SK-N-SH (cell line): Measurements from ENCODE around the gene TCF19. TPM values are rescaled to one million over a fixed set of nuclear protein-coding genes. Genes with fewer than 3 reads are reported as not detected.

Experiments
- CTCF ChIA-PET: fragments of 300-600, 350-600 bp; formaldehyde crosslinking; extraction: SDS; loops from one replicate; lab custom pipeline; 2021; lab: Yijun Ruan, JAX
- POLR2A ChIA-PET: fragments of 350-600 bp; sonication (Branson Sonifier 250); formaldehyde crosslinking; extraction: SDS; loops from one replicate; lab custom pipeline; 2020; ENCODE audit warnings: antibody characterized with exemption, inconsistent platforms; lab: Yijun Ruan, JAX
- DNase-seq: peaks from one replicate; pipeline ENCODE4 v3.0.0; 2012
- H2AFZ ChIP-seq: fragments of 200-600 bp; sonication (generic); 2 replicates; pipeline ENCODE4 v1.8.1; 2016; ENCODE audit warnings: antibody characterized with exemption, mild to moderate bottlenecking, low read depth
- H3F3A ChIP-seq: fragments of 200-600 bp; sonication (generic); replicated peaks from 2 replicates; pipeline ENCODE3; 2016; ENCODE audit warnings: antibody characterized with exemption, mild to moderate bottlenecking; ENCODE audit not compliant: insufficient read depth
- H3K27ac ChIP-seq, 2 experiments: fragments of 200-500 bp in 1 of 2; fragments of 200-600 bp in 1 of 2; sonication (Bioruptor generic) in 1 of 2; sonication (generic), shearing (Covaris generic) in 1 of 2; 2 replicates each; pipeline versions ENCODE4 v1.5.1 to v1.6.1; 2014 to 2016; ENCODE audit warnings: low read depth in 2 of 2, inconsistent platforms in 1 of 2, low read length in 1 of 2, mild to moderate bottlenecking in 1 of 2, mixed read lengths in 1 of 2
- H3K27me3 ChIP-seq: fragments of 200-600 bp; sonication (generic), shearing (Covaris generic); 2 replicates; pipeline ENCODE4 v1.6.1; 2016; ENCODE audit warnings: mixed run types; ENCODE audit not compliant: insufficient read depth
- H3K36me3 ChIP-seq, 2 experiments: fragments of 200-500 bp in 1 of 2; fragments of 200-600 bp in 1 of 2; sonication (Bioruptor generic) in 1 of 2; sonication (generic) in 1 of 2; replicated peaks in 1 of 2; 2 replicates each; pipeline versions ENCODE3 to v1.5.1; 2014 to 2016; ENCODE audit warnings: low read length in 1 of 2, mild to moderate bottlenecking in 1 of 2; ENCODE audit not compliant: insufficient read depth in 2 of 2, control insufficient read depth in 1 of 2
- H3K4me1 ChIP-seq, 2 experiments: fragments of 200-500 bp in 1 of 2; fragments of 200-600 bp in 1 of 2; sonication (Bioruptor generic) in 1 of 2; sonication (generic), shearing (Covaris generic) in 1 of 2; 2 replicates each; pipeline versions ENCODE4 v1.5.1 to v1.6.1; 2014 to 2016; ENCODE audit warnings: low read depth in 1 of 2, low read length in 1 of 2, mixed run types in 1 of 2; ENCODE audit not compliant: insufficient read depth in 2 of 2, control insufficient read depth in 1 of 2
- H3K4me2 ChIP-seq: fragments of 200-600 bp; sonication (generic), shearing (Covaris generic); 2 replicates; pipeline ENCODE4 v1.6.1; 2017; ENCODE audit warnings: mixed run types
- H3K4me3 ChIP-seq, 2 experiments: fragments of 200-500 bp in 1 of 2; fragments of 200-600 bp in 1 of 2; sonication (Bioruptor generic) in 1 of 2; sonication (generic), shearing (Covaris generic) in 1 of 2; 2 replicates each; pipeline versions ENCODE4 v1.5.1 to v1.8.1; 2014 to 2016; ENCODE audit warnings: low read depth in 2 of 2, inconsistent platforms in 1 of 2, low read length in 1 of 2, mild to moderate bottlenecking in 1 of 2, mixed read lengths in 1 of 2, moderate library complexity in 1 of 2
- H3K79me2 ChIP-seq: fragments of 200-600 bp; sonication (generic); 2 replicates; pipeline ENCODE4 v1.8.1; 2017; ENCODE audit warnings: mild to moderate bottlenecking; ENCODE audit not compliant: insufficient read depth
- H3K9ac ChIP-seq: fragments of 200-600 bp; sonication (generic); 2 replicates; pipeline ENCODE4 v1.6.1; 2017; ENCODE audit warnings: mixed run types
- H3K9me2 ChIP-seq: fragments of 200-600 bp; sonication (generic); 2 replicates; pipeline ENCODE4 v1.6.1; 2017; ENCODE audit warnings: mixed run types
- H3K9me3 ChIP-seq: fragments of 200-600 bp; sonication (generic); 2 replicates; pipeline ENCODE4 v1.6.1; 2017; ENCODE audit warnings: mixed run types, mild to moderate bottlenecking, moderate library complexity
- H4K20me1 ChIP-seq: fragments of 200-600 bp; sonication (generic); 2 replicates; pipeline ENCODE4 v1.6.1; 2017; ENCODE audit warnings: mild to moderate bottlenecking, mixed run types; ENCODE audit not compliant: insufficient read depth
- CTCF ChIP-seq: fragments of 200-600 bp; sonication (generic); IDR thresholded peaks from 2 replicates; pipeline ENCODE4 v1.6.1; 2017; ENCODE audit warnings: antibody characterized with exemption, mild to moderate bottlenecking, moderate library complexity
- EP300 ChIP-seq, 2 experiments: IDR thresholded peaks; 2 replicates each; pipeline versions ENCODE4 v1.4.0 to v1.6.1; 2012; ENCODE audit warnings: borderline replicate concordance in 1 of 2, low read depth in 1 of 2, low read length in 1 of 2
- EZH2phosphoT487 ChIP-seq: fragments of 200-600 bp; sonication (generic); IDR thresholded peaks from 2 replicates; pipeline ENCODE4 v1.6.1; 2017; ENCODE audit warnings: low read depth, mixed run types, mild to moderate bottlenecking, antibody characterized with exemption, moderate library complexity, borderline replicate concordance
- FOXJ3 ChIP-seq: sonication (generic); formaldehyde crosslinking; IDR thresholded peaks from 2 replicates; pipeline ENCODE4 v1.5.1; 2020; ENCODE audit warnings: mild to moderate bottlenecking, missing genetic modification reagents
- FOXM1 ChIP-seq: IDR thresholded peaks from 2 replicates; pipeline ENCODE4 v1.4.0; 2012; ENCODE audit warnings: low read depth, mild to moderate bottlenecking
- JUND ChIP-seq: IDR thresholded peaks from 2 replicates; pipeline ENCODE4 v1.4.0; 2012
- NFIC ChIP-seq: IDR thresholded peaks from 2 replicates; pipeline ENCODE4 v1.4.0; 2012; ENCODE audit warnings: borderline replicate concordance
- NRF1 ChIP-seq: IDR thresholded peaks from 2 replicates; pipeline ENCODE4 v1.6.1; 2012; ENCODE audit warnings: low read depth, mild to moderate bottlenecking, low read length
- POLR2AphosphoS5 ChIP-seq: IDR thresholded peaks from 2 replicates; pipeline ENCODE4 v1.6.1; 2012; ENCODE audit warnings: low read depth, low read length
- REST ChIP-seq: IDR thresholded peaks from 2 replicates; pipeline ENCODE4 v1.6.1; 2012; ENCODE audit warnings: mild to moderate bottlenecking, low read depth, low read length, moderate library complexity
- TCF12 ChIP-seq: IDR thresholded peaks from 2 replicates; pipeline ENCODE4 v1.4.0; 2012
- TEAD4 ChIP-seq: IDR thresholded peaks from 2 replicates; pipeline ENCODE4 v1.4.0; 2012; ENCODE audit warnings: mild to moderate bottlenecking, borderline replicate concordance; ENCODE audit not compliant: insufficient read depth
- YY1 ChIP-seq: IDR thresholded peaks from 2 replicates; pipeline ENCODE4 v1.4.0; 2012; ENCODE audit warnings: low read depth, mild to moderate bottlenecking
- WGBS: methylation state at CpG from one replicate; pipeline ENCODE4 v1.1.6; 2017; ENCODE audit warnings: low lambda C conversion rate; 5-methylcytosine and 5-hydroxymethylcytosine counted together
- polyA plus RNA-seq, 3 experiments: library from polyadenylated mRNA; depleted of rRNA; stranded (reverse); fragments of >200 nt; gene quantifications; 2 replicates each; pipeline ENCODE4 v1.2.3, GENCODE V29; 2012
- TF ChIP-seq, protein P1 (sequence below): IDR thresholded peaks from 2 replicates; pipeline ENCODE4; 2012
- TF ChIP-seq, protein P2 (sequence below): fragments of 150-350 bp; IDR thresholded peaks from 2 replicates; pipeline ENCODE4 v1.6.1; 2017; ENCODE audit warnings: antibody characterized with exemption, low read length, low read depth, borderline replicate concordance

TCF19 gene
- polyA plus RNA-seq, 1 of the 3 experiments (the other 2 are of a cell fraction): 9.3 TPM

- TF ChIP-seq POLR2AphosphoS5 (no peak), CTCF (no peak), EZH2phosphoT487 (no peak), JUND (no peak), FOXM1 (no peak), TCF12 (no peak)
- TF ChIP-seq, protein P1, sequence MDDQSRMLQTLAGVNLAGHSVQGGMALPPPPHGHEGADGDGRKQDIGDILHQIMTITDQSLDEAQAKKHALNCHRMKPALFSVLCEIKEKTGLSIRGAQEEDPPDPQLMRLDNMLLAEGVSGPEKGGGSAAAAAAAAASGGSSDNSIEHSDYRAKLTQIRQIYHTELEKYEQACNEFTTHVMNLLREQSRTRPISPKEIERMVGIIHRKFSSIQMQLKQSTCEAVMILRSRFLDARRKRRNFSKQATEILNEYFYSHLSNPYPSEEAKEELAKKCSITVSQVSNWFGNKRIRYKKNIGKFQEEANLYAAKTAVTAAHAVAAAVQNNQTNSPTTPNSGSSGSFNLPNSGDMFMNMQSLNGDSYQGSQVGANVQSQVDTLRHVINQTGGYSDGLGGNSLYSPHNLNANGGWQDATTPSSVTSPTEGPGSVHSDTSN: no peak
- no peaks in the 10 kb centered on the region for H3K36me3 ChIP-seq
- H3K4me2 ChIP-seq: no peak overlapping the region
- H3K4me3 ChIP-seq: no peak overlapping the region
- POLR2A ChIA-PET: no interaction called here
- H3K79me2 ChIP-seq: no peaks in the 10 kb centered on the region
- no peaks in the 10 kb centered on the region for H3K9me2 ChIP-seq
- CTCF ChIA-PET: interaction anchor here (0.6 to 1.2 kb wide), 2 partner anchors 17 to 158 kb away, joined by 3 read pairs; no protein-coding TSS in a partner anchor
- H3K4me1 ChIP-seq: no peaks in the 10 kb centered on the region
- no peak overlapping the region for H3K27ac ChIP-seq
- no peak overlapping the region for H2AFZ ChIP-seq
- no peak overlapping the region for H3K9ac ChIP-seq
- 10% methylated on average over 2 of the region's 2 CpGs for WGBS
- H4K20me1 ChIP-seq: no peaks in the 10 kb centered on the region
- no peaks in the 10 kb centered on the region for H3K9me3 ChIP-seq
- H3F3A ChIP-seq: no peaks in the 10 kb centered on the region
- peaks cover 28% of the 10 kb centered on the region; the same call in 1 of the 2 replicates for H3K27me3 ChIP-seq
- DNase-seq: no peak
Measured at GRCh38 chr6:31209137-31209536, 50.7 kb downstream of the TCF19 start.

GRCh38 chr6:31210123-31210522, 51.7 kb downstream of the TCF19 start:
- no peaks in the 10 kb centered on the region for H3K9me3 ChIP-seq
- TF ChIP-seq REST (no peak), EP300 (IDR thresholded peaks at IDR 0.05; ENCODE audit: borderline replicate concordance in 1 of 2, low read depth in 1 of 2, low read length in 1 of 2) (no peak), EZH2phosphoT487 (no peak), FOXM1 (no peak), YY1 (no peak), NRF1 (no peak), JUND (no peak), NFIC (no peak), TEAD4 (no peak), FOXJ3 (CRISPR knock-in tag) (no peak), CTCF (no peak)
- TF ChIP-seq, protein P2, sequence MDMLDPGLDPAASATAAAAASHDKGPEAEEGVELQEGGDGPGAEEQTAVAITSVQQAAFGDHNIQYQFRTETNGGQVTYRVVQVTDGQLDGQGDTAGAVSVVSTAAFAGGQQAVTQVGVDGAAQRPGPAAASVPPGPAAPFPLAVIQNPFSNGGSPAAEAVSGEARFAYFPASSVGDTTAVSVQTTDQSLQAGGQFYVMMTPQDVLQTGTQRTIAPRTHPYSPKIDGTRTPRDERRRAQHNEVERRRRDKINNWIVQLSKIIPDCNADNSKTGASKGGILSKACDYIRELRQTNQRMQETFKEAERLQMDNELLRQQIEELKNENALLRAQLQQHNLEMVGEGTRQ: no peak
- TF ChIP-seq, all 33 proteins: peak for 0
- WGBS: 2% methylated on average over 6 of the region's 6 CpGs
- no peaks in the 10 kb centered on the region for H3K79me2 ChIP-seq
- POLR2A ChIA-PET: no interaction called here
- DNase-seq: no peak
- H3K4me3 ChIP-seq: no peak overlapping the region
- H3K36me3 ChIP-seq: no peaks in the 10 kb centered on the region
- no peak overlapping the region for H3K9ac ChIP-seq
- no peak overlapping the region for H2AFZ ChIP-seq
- H4K20me1 ChIP-seq: no peaks in the 10 kb centered on the region
- CTCF ChIA-PET: interaction anchor here (1.0 kb wide), 1 partner anchor 18 kb away, joined by 3 read pairs; no protein-coding TSS in a partner anchor
- peaks cover 28% of the 10 kb centered on the region; the same call in 1 of the 2 replicates for H3K27me3 ChIP-seq
- no peak overlapping the region for H3K4me2 ChIP-seq
- no peaks in the 10 kb centered on the region for H3K4me1 ChIP-seq
- H3K9me2 ChIP-seq: no peaks in the 10 kb centered on the region
- no peaks in the 10 kb centered on the region for H3F3A ChIP-seq
- no peak overlapping the region for H3K27ac ChIP-seq
